Breast epithelium (tissue), 4 donors: Measurements from ENCODE around the gene GAS5. TPM values are rescaled to one million over a fixed set of nuclear protein-coding genes. Genes with fewer than 3 reads are reported as not detected.
"Not testable (repeated sequence)": the region's sequence is repeated elsewhere in the genome, so short reads cannot be mapped to it uniquely, and the experiment has no call there.

Source experiments
- DNase-seq, 2 donors: peaks; one replicate each; pipeline ENCODE4 v3.0.0-alpha.2; 2019; ENCODE audit warnings: low spot score in 2 of 2
- H3K27ac ChIP-seq, 2 donors: fragments of 200-600 bp; sonication (generic) in 1 of 2; one replicate each; pipeline ENCODE4 v1.5.1; 2016 to 2019; ENCODE audit warnings: mild to moderate bottlenecking in 1 of 2
- H3K27me3 ChIP-seq, 2 donors: fragments of 200-600 bp; sonication (generic) in 1 of 2; one replicate each; pipeline versions ENCODE4 v1.5.1 to v1.6.0; 2017 to 2019; ENCODE audit warnings: control low read depth in 1 of 2, mild to moderate bottlenecking in 1 of 2
- H3K36me3 ChIP-seq: fragments of 200-600 bp; one replicate; pipeline ENCODE4 v1.5.1; 2019
- H3K4me1 ChIP-seq, 2 donors: fragments of 200-600 bp; sonication (generic); one replicate each; pipeline ENCODE4 v1.5.1; 2016 to 2019; ENCODE audit warnings: control low read depth in 1 of 2
- H3K4me3 ChIP-seq, 3 donors: fragments of 200-600 bp; sonication (generic); 1 replicate in 2 of 3; 2 replicates in 1 of 3; pipeline ENCODE4 v1.5.1; 2016 to 2019; ENCODE audit warnings: mild to moderate bottlenecking in 3 of 3, moderate library complexity in 2 of 3
- H3K9me3 ChIP-seq, 2 donors: fragments of 200-600 bp; sonication (generic) in 1 of 2; one replicate each; pipeline ENCODE4 v1.5.1; 2016 to 2019; ENCODE audit warnings: control low read depth in 1 of 2
- POLR2A ChIP-seq: fragments of 450-650 bp; IDR thresholded peaks from one replicate; pipeline ENCODE4 v1.6.1; 2016; ENCODE audit warnings: antibody characterized with exemption, mild to moderate bottlenecking, moderate library complexity
- POLR2AphosphoS5 ChIP-seq, 3 donors: sonication (generic); formaldehyde crosslinking; IDR thresholded peaks; one replicate each; pipeline ENCODE4 v1.6.1; 2017; ENCODE audit warnings: antibody characterized with exemption in 3 of 3
- intact Hi-C: fragments of 100-400 bp; cut with DNase I; formaldehyde crosslinking; loops from one replicate; pipeline ENCODE4 v1.15.1; 2023; ENCODE audit warnings: low total_unique reads
- total RNA-seq, 3 donors: library from RNA; depleted of rRNA; stranded (reverse); fragments of >200 nt; gene quantifications; one replicate each; pipeline ENCODE4 v1.1.0, GENCODE V29; 2016
- TF ChIP-seq, protein P1 (sequence below), 3 donors: fragments of 450-650 bp; IDR thresholded peaks; one replicate each; pipeline ENCODE4 v1.5.1; 2016 to 2017; ENCODE audit warnings: antibody characterized with exemption in 3 of 3, mild to moderate bottlenecking in 3 of 3, moderate library complexity in 3 of 3

Gene GAS5
- total RNA-seq, 3 donors from 2014 or later: 320 to 763 (median 754) TPM

DNA sequence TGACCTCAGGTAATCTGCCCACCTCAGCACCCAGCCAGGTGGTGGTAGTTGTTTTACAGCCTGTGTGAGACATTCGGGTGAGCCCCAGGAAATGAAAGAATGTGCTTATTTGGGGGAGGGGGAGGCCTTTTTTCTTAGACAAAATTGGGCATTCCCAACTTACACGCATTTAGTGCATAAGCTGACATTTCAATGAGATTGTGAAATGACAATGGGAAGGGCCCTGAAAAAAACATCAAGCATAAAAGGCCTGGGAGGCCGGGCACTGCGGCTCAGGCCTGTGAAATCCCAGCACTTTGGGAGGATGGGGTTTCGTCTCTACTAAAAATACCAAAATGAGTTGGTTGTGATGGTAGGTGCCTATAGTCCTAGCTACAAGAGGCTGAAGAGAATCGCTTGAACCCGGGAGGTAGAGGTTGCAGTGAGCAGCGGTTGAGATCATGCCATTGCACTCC lies 5.0 kb downstream of the GAS5 start:
- Histone ChIP-seq H3K4me1 (peaks cover 0 to 4% of the 10 kb centered on the region in 2 donors), H3K36me3 (no peaks in the 10 kb centered on the region), H3K4me3 (no peak overlapping the region), H3K9me3 (no peaks in the 10 kb centered on the region), H3K27ac (no peak overlapping the region), H3K27me3 (no peaks in the 10 kb centered on the region)
- TF ChIP-seq POLR2A (no peak), POLR2AphosphoS5 (IDR thresholded peaks at IDR 0.05) (no peak)
- TF ChIP-seq, protein P1, sequence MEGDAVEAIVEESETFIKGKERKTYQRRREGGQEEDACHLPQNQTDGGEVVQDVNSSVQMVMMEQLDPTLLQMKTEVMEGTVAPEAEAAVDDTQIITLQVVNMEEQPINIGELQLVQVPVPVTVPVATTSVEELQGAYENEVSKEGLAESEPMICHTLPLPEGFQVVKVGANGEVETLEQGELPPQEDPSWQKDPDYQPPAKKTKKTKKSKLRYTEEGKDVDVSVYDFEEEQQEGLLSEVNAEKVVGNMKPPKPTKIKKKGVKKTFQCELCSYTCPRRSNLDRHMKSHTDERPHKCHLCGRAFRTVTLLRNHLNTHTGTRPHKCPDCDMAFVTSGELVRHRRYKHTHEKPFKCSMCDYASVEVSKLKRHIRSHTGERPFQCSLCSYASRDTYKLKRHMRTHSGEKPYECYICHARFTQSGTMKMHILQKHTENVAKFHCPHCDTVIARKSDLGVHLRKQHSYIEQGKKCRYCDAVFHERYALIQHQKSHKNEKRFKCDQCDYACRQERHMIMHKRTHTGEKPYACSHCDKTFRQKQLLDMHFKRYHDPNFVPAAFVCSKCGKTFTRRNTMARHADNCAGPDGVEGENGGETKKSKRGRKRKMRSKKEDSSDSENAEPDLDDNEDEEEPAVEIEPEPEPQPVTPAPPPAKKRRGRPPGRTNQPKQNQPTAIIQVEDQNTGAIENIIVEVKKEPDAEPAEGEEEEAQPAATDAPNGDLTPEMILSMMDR (IDR thresholded peaks at IDR 0.05): no peak
- DNase-seq: no peak
- intact Hi-C loops: no loop called here

GRCh38 chr1:173862146-173862768 lies 5.5 kb downstream of the GAS5 start:
- H3K27me3 ChIP-seq, H3K27ac ChIP-seq, intact Hi-C loops, H3K4me3 ChIP-seq, H3K36me3 ChIP-seq, H3K9me3 ChIP-seq, H3K4me1 ChIP-seq, DNase-seq: not testable (repeated sequence)

DNA sequence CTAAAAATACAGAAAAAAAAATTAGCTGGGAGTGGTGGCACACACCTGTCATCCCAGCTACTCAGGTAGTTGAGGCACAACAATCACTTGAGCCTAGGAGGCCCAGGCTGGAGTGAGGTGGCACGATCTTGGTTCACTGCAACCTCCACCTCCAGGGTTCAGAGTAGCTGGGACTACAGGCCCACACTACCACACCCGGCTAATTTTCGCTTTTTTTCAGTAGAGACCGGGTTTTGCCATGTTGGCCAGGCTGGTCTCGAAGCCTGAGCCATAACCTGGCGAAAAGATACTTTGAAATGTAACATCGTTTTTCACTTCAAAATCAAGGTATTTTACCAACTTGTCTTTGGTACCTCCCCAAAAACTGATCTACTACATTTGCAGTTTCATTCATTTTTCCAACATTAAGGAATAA lies 6.1 kb downstream of the GAS5 start:
- Histone ChIP-seq H3K36me3 (no peaks in the 10 kb centered on the region), H3K27ac (no peak overlapping the region), H3K4me1 (peaks cover 0 to under 1% of the 10 kb centered on the region in 2 donors), H3K27me3 (no peaks in the 10 kb centered on the region), H3K9me3 (no peaks in the 10 kb centered on the region), H3K4me3 (no peak overlapping the region)
- DNase-seq: no peak
- TF ChIP-seq, protein P1 (IDR thresholded peaks at IDR 0.05): no peak
- TF ChIP-seq POLR2A (no peak), POLR2AphosphoS5 (IDR thresholded peaks at IDR 0.05) (no peak)
- intact Hi-C loops: no loop called here

DNA sequence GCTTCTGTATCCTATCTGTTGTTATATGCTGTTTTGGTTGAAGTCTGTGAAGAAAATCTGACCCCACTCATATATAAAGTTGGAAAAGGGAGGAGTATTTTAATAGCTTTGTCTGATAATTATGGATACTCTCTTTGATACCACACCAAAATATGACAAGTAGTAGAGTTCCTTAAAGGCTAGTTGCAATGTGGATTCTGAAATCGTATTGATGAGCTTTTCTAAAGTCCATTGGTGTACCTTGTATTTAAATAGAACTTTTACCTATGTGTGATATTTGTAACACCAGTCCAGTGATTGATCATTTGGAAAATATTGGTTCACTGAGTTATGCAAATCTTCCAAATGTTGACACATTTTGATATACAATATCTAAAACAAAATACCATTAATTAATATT lies 7.7 kb downstream of the GAS5 start:
- H3K27ac ChIP-seq: no peak overlapping the region
- no peaks in the 10 kb centered on the region for H3K27me3 ChIP-seq
- H3K36me3 ChIP-seq: peaks cover 3% of the 10 kb centered on the region
- H3K9me3 ChIP-seq: no peaks in the 10 kb centered on the region
- no peak overlapping the region for H3K4me3 ChIP-seq
- no peaks in the 10 kb centered on the region for H3K4me1 ChIP-seq
- TF ChIP-seq POLR2AphosphoS5 (IDR thresholded peaks at IDR 0.05) (no peak), POLR2A (no peak)
- TF ChIP-seq, protein P1 (IDR thresholded peaks at IDR 0.05): no peak
- no peak for DNase-seq
- intact Hi-C loops: no loop called here

DNA sequence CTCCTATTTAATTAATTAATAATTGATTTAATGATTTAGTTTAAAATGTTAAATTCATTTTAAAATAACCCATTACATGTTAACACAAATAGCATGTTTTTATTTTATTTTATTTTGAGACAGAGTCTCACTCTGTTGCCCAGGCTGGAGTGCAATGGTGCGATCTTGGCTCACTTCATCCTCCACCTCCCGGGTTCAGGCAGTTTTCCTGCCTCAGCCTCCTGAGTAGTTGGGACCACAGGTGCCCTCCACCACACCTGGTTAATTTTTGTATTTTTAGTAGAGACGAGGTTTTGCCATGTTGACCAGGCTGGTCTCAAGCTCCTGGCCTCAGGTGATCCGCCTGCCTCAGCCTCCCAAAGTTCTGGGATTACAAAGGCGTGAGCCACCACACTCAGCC lies 8.2 kb downstream of the GAS5 start:
- H3K27me3 ChIP-seq, H3K4me1 ChIP-seq, DNase-seq, H3K4me3 ChIP-seq, intact Hi-C loops, H3K27ac ChIP-seq, H3K9me3 ChIP-seq, H3K36me3 ChIP-seq: not testable (repeated sequence)

GRCh38 chr1:173857363-173857917 lies 10.3 kb downstream of the GAS5 start:
- Histone ChIP-seq H3K36me3 (peaks cover 3% of the 10 kb centered on the region), H3K27me3 (no peaks in the 10 kb centered on the region), H3K4me1 (no peaks in the 10 kb centered on the region), H3K4me3 (no peak overlapping the region), H3K9me3 (no peaks in the 10 kb centered on the region), H3K27ac (no peak overlapping the region)
- TF ChIP-seq POLR2A (no peak), POLR2AphosphoS5 (IDR thresholded peaks at IDR 0.05) (no peak)
- TF ChIP-seq, protein P1 (IDR thresholded peaks at IDR 0.05): no peak
- intact Hi-C loops: no loop called here
- DNase-seq: no peak
